ENCODE data around the gene ABTB2.

GRCh38 chr11:34288492-34288891 is 69.3 kb downstream of the ABTB2 start:
- no peak for TF ChIP-seq CTCF (IDR thresholded peaks at IDR 0.05)
- no peak for TF ChIP-seq POLR2A (IDR thresholded peaks at IDR 0.05)

Measured in esophagus squamous epithelium (tissue), 4 donors.